Activated B cell treated with CpG ODN at 0.5 μM for 24 hours (primary cell): ENCODE measurements around the gene PIK3AP1. TPM values are rescaled to one million over a fixed set of nuclear protein-coding genes. Genes with fewer than 3 reads are reported as not detected.
"Not testable (repeated sequence)": the region's sequence is repeated elsewhere in the genome, so short reads cannot be mapped to it uniquely, and the experiment has no call there.

Source experiments
- ATAC-seq: fragments of 200-7000 bp; cut with Tn5 transposase; one replicate; pipeline ENCODE4 v1.10.0; 2021; ENCODE audit warnings: low read depth, mild to moderate bottlenecking, moderate library complexity
- CTCF ChIA-PET: fragments of 350-600 bp; sonication (Branson Sonifier 250); formaldehyde crosslinking; loops from one replicate; lab custom pipeline; 2021; ENCODE audit warnings: antibody characterized with exemption; lab: Charles Lee
- POLR2A ChIA-PET: fragments of 350-600 bp; sonication (Branson Sonifier 250); formaldehyde crosslinking; loops from one replicate; lab custom pipeline; 2021; ENCODE audit warnings: antibody characterized with exemption; lab: Charles Lee
- DNase-seq: peaks from one replicate; pipeline ENCODE4 v3.0.0; 2022
- H3K27ac Mint-ChIP-seq: one replicate; pipeline ENCODE4 v1.8.0; 2020; ENCODE audit warnings: mixed read lengths
- H3K27me3 Mint-ChIP-seq: one replicate; pipeline ENCODE4 v1.8.0; 2021; ENCODE audit warnings: mixed read lengths
- H3K36me3 Mint-ChIP-seq: one replicate; pipeline ENCODE4 v1.8.0; 2021; ENCODE audit warnings: low read depth, mixed read lengths
- H3K4me1 Mint-ChIP-seq: one replicate; pipeline ENCODE4 v1.8.0; 2021; ENCODE audit warnings: mixed read lengths
- H3K4me3 Mint-ChIP-seq: one replicate; pipeline ENCODE4 v1.8.0; 2020; ENCODE audit warnings: mild to moderate bottlenecking, mixed read lengths
- H3K9me3 Mint-ChIP-seq: one replicate; pipeline ENCODE4 v1.8.0; 2020; ENCODE audit warnings: mixed read lengths
- CTCF ChIP-seq: fragments of 200-600 bp; IDR thresholded peaks from one replicate; pipeline ENCODE4 v1.8.0; 2022; ENCODE audit warnings: antibody characterized with exemption, mild to moderate bottlenecking
- intact Hi-C: fragments of 100-400 bp; cut with micrococcal nuclease; formaldehyde crosslinking; loops from one replicate; pipeline ENCODE4 v1.15.1; 2024
- total RNA-seq: library from RNA; stranded (reverse); gene quantifications from 2 replicates; pipeline ENCODE4 v1.2.3, GENCODE V29; 2022

The PIK3AP1 gene
- total RNA-seq, 1 donor from 2014 or later, result 157 TPM

- ChIA-PET POLR2A (interaction anchor here (0.5 to 1.3 kb wide), 4 partner anchors 9 to 28 kb away, joined by 3 to 5 read pairs (median 3); no protein-coding TSS in a partner anchor), CTCF (interaction anchor here (1.0 to 1.4 kb wide), 3 partner anchors 8 to 12 kb away, joined by 3 read pairs; no protein-coding TSS in a partner anchor)
- TF ChIP-seq CTCF, result no peak
- Mint-ChIP-seq H3K27ac (peak overlapping the region; percentile 86), H3K27me3 (no peaks in the 10 kb centered on the region), H3K9me3 (no peaks in the 10 kb centered on the region), H3K36me3 (peaks cover 70% of the 10 kb centered on the region), H3K4me1 (peaks cover 90% of the 10 kb centered on the region), H3K4me3 (peak overlapping the region; percentile 47)
- ATAC-seq, result no peak
- DNase-seq, result no peak
- intact Hi-C loops, result no loop called here
Measured at GRCh38 chr10:96681524-96681923, 38.8 kb downstream of the PIK3AP1 start.

DNA sequence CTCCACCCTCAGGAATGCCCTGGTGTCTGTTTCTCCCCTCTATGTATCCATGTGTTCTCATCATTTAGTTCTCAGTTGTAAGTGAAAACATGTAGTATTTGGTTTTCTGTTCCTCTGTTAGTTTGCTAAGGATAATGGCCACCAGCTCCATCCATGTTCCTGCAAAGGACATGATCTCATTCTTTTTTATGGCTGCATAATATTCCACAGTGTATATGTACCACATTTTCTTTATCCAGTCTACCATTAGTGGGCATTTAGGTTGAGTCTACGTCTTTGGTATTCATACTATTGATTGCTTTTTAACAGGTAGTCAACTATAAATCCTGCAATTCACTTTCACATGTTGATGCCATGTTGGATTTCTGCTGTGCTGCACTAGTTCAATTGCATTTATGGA, 39.9 kb downstream of the PIK3AP1 start:
- H3K27ac Mint-ChIP-seq, result peak overlapping the region; percentile 86
- intact Hi-C loops, CTCF ChIA-PET, DNase-seq, H3K27me3 Mint-ChIP-seq, H3K9me3 Mint-ChIP-seq, ATAC-seq, H3K4me3 Mint-ChIP-seq: not testable (repeated sequence)
- peaks cover 71% of the 10 kb centered on the region for H3K36me3 Mint-ChIP-seq
- peaks cover 89% of the 10 kb centered on the region for H3K4me1 Mint-ChIP-seq
- POLR2A ChIA-PET, result interaction anchor here (0.7 to 0.9 kb wide), 2 partner anchors 12 to 113 kb away, joined by 3 to 4 read pairs; no protein-coding TSS in a partner anchor

GRCh38 chr10:96678725-96679124, 41.6 kb downstream of the PIK3AP1 start:
- Mint-ChIP-seq H3K4me3 (peak overlapping the region; percentile 57), H3K9me3 (no peaks in the 10 kb centered on the region), H3K27me3 (no peaks in the 10 kb centered on the region), H3K4me1 (peaks cover 90% of the 10 kb centered on the region), H3K36me3 (peaks cover 62% of the 10 kb centered on the region), H3K27ac (peak overlapping the region; percentile 86)
- TF ChIP-seq CTCF, result no peak
- ChIA-PET CTCF (interaction anchor here (1.2 to 1.3 kb wide), 2 partner anchors 26 to 36 kb away, joined by 3 read pairs; no protein-coding TSS in a partner anchor), POLR2A (interaction anchor here (1.1 to 2.5 kb wide), 4 partner anchors 9 to 22 kb away, joined by 4 to 9 read pairs (median 8); no protein-coding TSS in a partner anchor)
- no peak for DNase-seq
- ATAC-seq, result peak; percentile 42
- intact Hi-C loops, result loop anchor here (1.0 kb wide), 1 partner anchor 8 kb away; no protein-coding TSS in a partner anchor

DNA sequence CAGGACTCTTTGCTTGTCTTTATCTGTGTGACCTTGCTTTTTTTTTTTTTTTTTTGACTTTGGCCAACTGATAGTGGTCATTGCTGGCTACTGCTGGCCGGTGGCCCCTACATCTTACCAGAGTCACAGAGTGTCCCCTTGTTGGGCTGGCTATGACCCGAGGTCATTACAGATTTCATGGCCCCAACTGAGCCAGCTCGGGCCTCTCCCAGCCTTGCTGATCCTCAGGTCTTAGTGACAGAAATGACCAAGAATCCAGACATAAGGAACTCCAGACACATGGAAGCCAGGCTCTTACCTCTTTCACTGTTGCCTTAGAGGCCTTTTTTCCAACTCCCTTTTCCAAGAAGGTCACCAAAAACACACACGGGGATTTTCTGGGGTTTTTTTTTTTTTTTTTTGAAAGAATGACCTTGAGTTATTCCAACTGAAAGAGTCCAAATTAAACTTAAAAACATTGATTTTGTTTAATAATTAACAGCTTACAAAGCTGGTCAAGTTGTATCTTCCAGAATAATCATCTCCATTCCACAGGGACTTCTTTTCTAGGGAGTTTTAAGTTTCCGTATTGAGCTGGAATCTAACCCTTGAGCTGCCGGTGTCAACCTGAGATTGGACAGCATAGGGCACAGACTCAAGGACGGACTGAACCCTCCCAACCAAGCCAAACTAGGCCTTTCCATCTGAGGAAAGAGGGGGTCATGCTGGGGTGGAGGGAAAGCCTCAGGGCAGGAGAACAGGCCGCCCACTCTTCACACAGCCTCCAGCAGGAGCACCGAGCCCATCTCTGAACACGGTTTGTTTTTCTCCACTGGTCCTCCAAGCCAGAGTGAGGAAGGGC, 43.8 kb downstream of the PIK3AP1 start:
- DNase-seq (no peak), ATAC-seq (no peak)
- TF ChIP-seq CTCF, result no peak
- CTCF ChIA-PET, result interaction anchor here (0.9 kb wide), 1 partner anchor 9 kb away, joined by 3 read pairs; no protein-coding TSS in a partner anchor
- POLR2A ChIA-PET, result interaction anchor here (0.6 to 0.7 kb wide), 4 partner anchors 10 to 163 kb away, joined by 3 to 8 read pairs (median 4); partner anchors contain the start of gene TLL2
- Mint-ChIP-seq H3K27me3 (no peaks in the 10 kb centered on the region), H3K9me3 (no peaks in the 10 kb centered on the region), H3K4me3 (peak overlapping the region; percentile 17), H3K27ac (peak overlapping the region; percentile 79), H3K4me1 (peaks cover 90% of the 10 kb centered on the region), H3K36me3 (peaks cover 63% of the 10 kb centered on the region)
- intact Hi-C loops, result no loop called here

DNA sequence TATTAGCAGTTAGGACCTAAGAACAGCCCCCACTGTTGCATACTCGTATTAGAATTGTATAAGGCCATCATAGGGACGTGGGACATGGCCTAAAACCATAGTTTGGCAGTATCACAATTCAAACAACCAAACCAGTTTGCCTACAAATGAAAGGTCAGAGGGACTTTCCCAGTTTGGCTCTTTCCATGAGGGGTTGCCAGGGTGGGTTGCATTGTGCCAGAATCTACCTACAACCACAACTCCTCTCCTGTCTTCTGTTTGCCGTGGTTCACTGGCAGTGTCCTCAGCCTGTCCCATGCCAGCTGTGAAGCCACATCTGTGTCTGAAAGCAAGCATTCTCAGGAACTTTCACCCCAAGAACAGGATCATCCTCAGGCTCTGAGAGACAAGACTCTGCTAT, 44.5 kb downstream of the PIK3AP1 start:
- DNase-seq, result no peak
- POLR2A ChIA-PET, result interaction anchor here (0.7 kb wide), 1 partner anchor 23 kb away, joined by 8 read pairs; no protein-coding TSS in a partner anchor
- no peak for ATAC-seq
- intact Hi-C loops, result no loop called here
- TF ChIP-seq CTCF, result no peak
- Mint-ChIP-seq H3K36me3 (peaks cover 60% of the 10 kb centered on the region), H3K4me1 (peaks cover 90% of the 10 kb centered on the region), H3K27ac (peak overlapping the region; percentile 79), H3K4me3 (no peak overlapping the region), H3K9me3 (no peaks in the 10 kb centered on the region), H3K27me3 (no peaks in the 10 kb centered on the region)
- CTCF ChIA-PET, result no interaction called here
